ENCODE measurements around the gene ST7L. TPM values are rescaled to one million over a fixed set of nuclear protein-coding genes. Genes with fewer than 3 reads are reported as not detected.

Gene ST7L
- total RNA-seq, 2 experiments from 2014 or later = 13.2 to 18.9 TPM

- Mint-ChIP-seq H3K4me1 (peaks cover 3% of the 10 kb centered on the region), H3K4me3 (no peak overlapping the region), H3K27me3 (peaks cover 13% of the 10 kb centered on the region), H3K36me3 (no peaks in the 10 kb centered on the region), H3K9me3 (ENCODE audit: low read depth) (no peaks in the 10 kb centered on the region), H3K27ac (no peak overlapping the region)
- CTCF ChIA-PET = no interaction called here
- ATAC-seq (no peak), DNase-seq (no peak)
Measured at GRCh38 chr1:112514901-112515300, 104.0 kb downstream of the ST7L start.

DNA sequence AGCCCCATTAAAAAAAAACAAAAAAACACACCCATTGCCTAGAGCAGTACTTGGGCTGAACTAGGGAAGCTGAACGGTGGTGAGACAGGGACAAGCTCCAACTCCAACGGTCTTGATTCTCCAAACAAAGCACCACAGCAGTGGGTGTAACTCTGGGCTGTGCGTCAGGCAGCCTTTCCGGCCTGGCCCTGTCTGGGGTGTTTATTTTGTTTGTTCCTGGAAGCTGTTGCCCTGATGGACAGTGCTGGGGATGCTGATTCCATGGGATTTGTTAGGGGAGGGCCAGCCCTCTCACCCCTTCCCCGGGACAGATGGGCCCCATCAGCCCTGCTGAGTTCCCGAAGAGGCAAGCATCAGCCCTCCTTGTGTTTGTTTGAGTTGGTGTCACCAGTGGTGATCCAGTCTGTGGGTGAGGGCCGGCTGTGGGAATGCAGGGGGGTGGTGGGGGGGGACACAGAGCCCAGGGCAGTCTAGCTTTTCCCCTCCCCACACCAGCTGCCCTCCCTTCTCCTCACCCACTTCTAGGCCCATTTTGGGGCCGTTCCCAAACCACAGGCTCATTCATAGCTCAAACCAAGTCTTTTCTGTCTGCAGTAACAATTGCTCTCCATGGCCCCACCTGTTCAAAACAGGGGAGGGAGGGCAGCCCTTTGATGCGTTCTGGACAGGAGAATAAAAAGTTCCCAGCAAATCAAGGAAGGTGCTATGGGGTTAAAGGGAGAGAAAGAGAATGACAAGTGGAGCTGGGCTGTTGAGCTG, 105.7 kb downstream of the ST7L start:
- peaks cover 6% of the 10 kb centered on the region for H3K4me1 Mint-ChIP-seq
- CTCF ChIA-PET = interaction anchor here (0.8 to 2.2 kb wide), 4 partner anchors 10 to 12 kb away, joined by 3 to 10 read pairs (median 3); no protein-coding TSS in a partner anchor
- no peak overlapping the region for H3K4me3 Mint-ChIP-seq
- peaks cover 23% of the 10 kb centered on the region for H3K27me3 Mint-ChIP-seq
- no peak overlapping the region for H3K27ac Mint-ChIP-seq
- no peak for ATAC-seq
- no peaks in the 10 kb centered on the region for H3K36me3 Mint-ChIP-seq
- H3K9me3 Mint-ChIP-seq (ENCODE audit: low read depth) = no peaks in the 10 kb centered on the region
- DNase-seq = no peak

DNA sequence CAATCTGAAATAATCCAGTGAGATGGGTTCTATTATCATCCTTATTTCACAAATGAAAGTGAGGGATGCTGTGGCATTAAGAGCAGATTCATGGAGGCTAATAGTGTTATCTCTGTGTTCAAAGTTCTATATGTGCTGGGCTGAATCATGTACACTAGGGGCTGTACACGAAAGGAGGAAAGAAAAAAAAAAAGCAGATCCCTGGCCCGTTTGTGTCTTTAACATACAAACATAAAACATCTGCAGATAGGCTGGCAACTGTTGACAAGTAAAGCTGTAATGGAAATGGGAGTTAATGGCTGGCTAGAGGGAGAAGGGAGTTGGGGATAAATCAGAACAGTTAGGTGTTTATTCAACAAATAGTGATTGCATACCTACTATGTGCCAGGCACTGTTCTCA, 107.0 kb downstream of the ST7L start:
- CTCF ChIA-PET = interaction anchor here (0.8 to 2.2 kb wide), 4 partner anchors 10 to 46 kb away, joined by 3 to 10 read pairs (median 3); no protein-coding TSS in a partner anchor
- Mint-ChIP-seq H3K27me3 (peaks cover 35% of the 10 kb centered on the region), H3K27ac (no peak overlapping the region)

DNA sequence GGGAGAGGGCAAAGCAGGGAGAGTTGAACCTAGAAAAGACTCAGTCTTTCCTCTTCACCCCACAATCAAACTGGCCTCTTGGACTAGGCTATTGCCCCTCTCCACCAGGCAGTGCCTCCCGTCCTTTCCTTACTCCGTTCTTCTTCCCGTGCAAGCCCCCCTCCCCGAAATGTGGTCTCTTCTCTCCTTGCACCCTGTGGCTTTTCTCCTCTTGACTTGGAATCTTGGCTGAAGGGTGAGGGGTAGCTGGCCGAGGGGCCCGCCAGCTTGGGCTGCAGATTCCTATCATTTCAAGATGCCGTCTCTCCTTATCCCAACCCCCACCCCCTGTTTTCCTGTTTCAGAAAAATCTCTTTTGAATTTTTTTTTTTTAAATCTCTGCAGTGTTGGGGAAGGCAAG, 108.6 kb downstream of the ST7L start:
- Mint-ChIP-seq H3K4me1 (peaks cover 10% of the 10 kb centered on the region), H3K27me3 (peaks cover 44% of the 10 kb centered on the region), H3K4me3 (no peak overlapping the region), H3K27ac (no peak overlapping the region), H3K36me3 (no peaks in the 10 kb centered on the region), H3K9me3 (ENCODE audit: low read depth) (no peaks in the 10 kb centered on the region)
- CTCF ChIA-PET = interaction anchor here (1.6 kb wide), 1 partner anchor 119 kb away, joined by 4 read pairs; no protein-coding TSS in a partner anchor
- DNase-seq (no peak), ATAC-seq (no peak)

More for the DNA sequence above, 107.0 kb downstream of the ST7L start:
- Mint-ChIP-seq H3K36me3 (no peaks in the 10 kb centered on the region), H3K4me3 (no peak overlapping the region), H3K4me1 (peaks cover 10% of the 10 kb centered on the region), H3K9me3 (ENCODE audit: low read depth) (no peaks in the 10 kb centered on the region)
- DNase-seq = no peak
- ATAC-seq = no peak

DNA sequence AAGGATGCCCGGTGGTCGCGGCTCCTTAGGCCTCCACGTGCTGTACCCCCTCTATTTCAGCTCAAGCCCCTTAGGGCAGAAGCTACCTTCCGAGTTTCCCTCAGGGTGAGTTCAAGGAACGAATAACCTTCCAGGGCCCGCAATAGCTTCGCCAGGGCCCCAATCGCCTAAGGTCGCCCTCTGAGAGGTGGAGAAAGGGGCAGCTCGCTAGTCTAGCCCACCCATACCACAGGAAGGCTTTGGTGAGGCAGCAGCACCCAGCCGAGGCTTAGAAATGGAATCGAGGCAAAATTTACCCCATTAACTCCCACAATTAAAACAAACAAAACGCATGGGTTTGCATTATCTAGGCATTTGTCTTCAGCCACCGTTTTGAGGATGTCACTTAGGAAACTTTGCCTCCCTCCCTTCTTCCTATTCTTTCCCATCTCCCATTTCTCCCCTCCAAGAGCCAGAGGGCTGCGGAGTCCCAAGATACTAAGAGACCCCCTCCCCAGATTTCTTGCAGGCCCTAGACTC, 109.2 kb downstream of the ST7L start:
- H3K9me3 Mint-ChIP-seq (ENCODE audit: low read depth) = no peaks in the 10 kb centered on the region

GRCh38 chr1:112509005-112509659, 109.8 kb downstream of the ST7L start:
- peaks cover 55% of the 10 kb centered on the region for H3K27me3 Mint-ChIP-seq
- peak overlapping the region; percentile 31 for H3K4me3 Mint-ChIP-seq
- CTCF ChIA-PET = interaction anchor here (1.0 to 1.6 kb wide), 5 partner anchors 24 to 206 kb away, joined by 3 to 4 read pairs (median 3); partner anchors contain the start of gene PPM1J
- H3K36me3 Mint-ChIP-seq = no peaks in the 10 kb centered on the region
- DNase-seq (no peak), ATAC-seq (peak; percentile 27)
- H3K27ac Mint-ChIP-seq = no peak overlapping the region
- no peaks in the 10 kb centered on the region for H3K9me3 Mint-ChIP-seq (ENCODE audit: low read depth)
- peaks cover 10% of the 10 kb centered on the region for H3K4me1 Mint-ChIP-seq

More for the DNA sequence above, 109.2 kb downstream of the ST7L start:
- ATAC-seq (no peak), DNase-seq (no peak)
- Mint-ChIP-seq H3K4me1 (peaks cover 10% of the 10 kb centered on the region), H3K27me3 (peaks cover 49% of the 10 kb centered on the region), H3K36me3 (no peaks in the 10 kb centered on the region), H3K27ac (no peak overlapping the region), H3K4me3 (no peak overlapping the region)
- CTCF ChIA-PET = interaction anchor here (1.0 to 1.6 kb wide), 4 partner anchors 25 to 206 kb away, joined by 3 to 4 read pairs (median 3); partner anchors contain the start of gene PPM1J

DNA sequence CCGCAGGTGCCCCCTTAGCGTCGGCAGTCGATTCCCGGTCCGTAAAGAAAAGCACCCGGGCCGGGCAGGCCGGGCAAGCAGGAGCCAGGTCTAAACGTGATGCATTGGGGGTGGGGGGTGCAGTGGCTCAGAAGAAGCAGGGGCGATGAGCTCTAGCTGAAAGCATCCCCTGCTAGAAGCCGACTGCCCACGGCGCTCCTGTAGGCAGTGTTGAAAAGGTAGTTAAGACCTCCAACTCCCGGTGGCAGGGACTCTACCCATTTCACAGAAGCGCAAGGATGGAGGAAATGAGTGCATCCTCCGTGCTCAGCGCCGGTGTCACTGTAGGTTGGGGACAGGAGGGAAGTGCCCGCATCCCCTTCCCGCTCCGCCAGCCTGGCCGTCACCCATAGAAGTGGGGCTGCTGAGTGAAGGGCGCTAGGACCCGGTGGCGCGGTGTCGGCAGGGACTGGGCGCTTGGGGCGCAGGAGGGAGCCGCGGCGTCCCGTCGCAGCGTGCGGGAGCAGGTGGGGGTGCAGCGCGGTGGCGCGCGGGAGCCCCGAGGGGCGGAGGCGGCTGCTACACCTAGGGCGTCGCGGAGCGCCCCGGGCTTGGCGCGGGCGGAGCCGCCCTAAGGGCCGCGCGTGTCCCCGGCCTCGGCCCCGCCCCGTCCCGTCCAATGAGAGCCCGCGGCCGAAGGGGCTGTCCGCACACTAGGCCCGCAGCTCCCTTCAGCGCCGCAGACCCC, 110.5 kb downstream of the ST7L start, which contains the start of gene WNT2B:
Gene WNT2B, plus strand, starts transcription at position 688 of the 727 bp plus-strand sequence. CDS start 298 bp downstream, outside the sequence.
- Mint-ChIP-seq H3K9me3 (ENCODE audit: low read depth) (no peaks in the 10 kb centered on the region), H3K27ac (no peak within 1 kb of the TSS), H3K36me3 (no peaks in the 10 kb centered on the region), H3K27me3 (peaks cover 61% of the 10 kb centered on the region), H3K4me3 (peak within 1 kb of the TSS; percentile 69), H3K4me1 (peaks cover 10% of the 10 kb centered on the region)
- CTCF ChIA-PET = interaction anchor here (0.9 to 1.6 kb wide), 6 partner anchors 23 to 207 kb away, joined by 3 to 4 read pairs (median 3); partner anchors contain the start of gene PPM1J
- peak; percentile 82 for ATAC-seq
- peak; percentile 69 for DNase-seq

DNA sequence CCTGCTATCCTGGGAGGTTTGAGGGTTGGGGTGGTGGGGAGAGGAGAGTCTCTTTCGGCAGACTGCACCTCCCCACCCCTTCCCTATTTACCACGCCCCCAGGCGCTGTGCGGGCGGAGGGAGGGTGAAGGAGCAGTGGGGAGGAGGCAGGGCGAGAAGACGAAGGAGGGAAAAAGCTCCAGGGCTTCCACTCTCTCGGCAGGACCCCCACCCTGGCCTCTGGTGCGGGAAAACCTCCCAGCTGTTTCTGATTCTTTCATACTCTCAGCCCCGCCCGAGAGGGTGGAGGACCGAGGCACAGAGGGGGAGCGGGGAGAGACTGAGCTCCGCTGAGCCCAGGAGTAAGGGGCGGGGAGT, 111.0 kb downstream of the ST7L start:
- Mint-ChIP-seq H3K4me3 (peak overlapping the region; percentile 69), H3K4me1 (peaks cover 10% of the 10 kb centered on the region), H3K36me3 (no peaks in the 10 kb centered on the region), H3K9me3 (ENCODE audit: low read depth) (no peaks in the 10 kb centered on the region), H3K27ac (no peak overlapping the region), H3K27me3 (peaks cover 66% of the 10 kb centered on the region)
- no peak for DNase-seq
- CTCF ChIA-PET = interaction anchor here (0.9 kb wide), 1 partner anchor 35 kb away, joined by 3 read pairs; no protein-coding TSS in a partner anchor
- ATAC-seq = peak; percentile 3

GRCh38 chr1:112507336-112507735, 111.6 kb downstream of the ST7L start:
- Mint-ChIP-seq H3K27me3 (peaks cover 72% of the 10 kb centered on the region), H3K27ac (no peak overlapping the region), H3K4me3 (peak overlapping the region; percentile 69), H3K4me1 (peaks cover 10% of the 10 kb centered on the region), H3K36me3 (no peaks in the 10 kb centered on the region), H3K9me3 (ENCODE audit: low read depth) (no peaks in the 10 kb centered on the region)
- CTCF ChIA-PET = interaction anchor here (0.9 kb wide), 1 partner anchor 35 kb away, joined by 3 read pairs; no protein-coding TSS in a partner anchor
- DNase-seq (no peak), ATAC-seq (no peak)

- no peaks in the 10 kb centered on the region for H3K36me3 Mint-ChIP-seq
- no peak for ATAC-seq
- H3K4me1 Mint-ChIP-seq = peaks cover 9% of the 10 kb centered on the region
- CTCF ChIA-PET = no interaction called here
- H3K9me3 Mint-ChIP-seq (ENCODE audit: low read depth) = no peaks in the 10 kb centered on the region
- peaks cover 75% of the 10 kb centered on the region for H3K27me3 Mint-ChIP-seq
- H3K4me3 Mint-ChIP-seq = no peak overlapping the region
- DNase-seq = no peak
- H3K27ac Mint-ChIP-seq = no peak overlapping the region
Measured at GRCh38 chr1:112506731-112507130, 112.2 kb downstream of the ST7L start.

- Mint-ChIP-seq H3K4me3 (no peak overlapping the region), H3K27me3 (peaks cover 76% of the 10 kb centered on the region), H3K27ac (no peak overlapping the region), H3K4me1 (peaks cover 14% of the 10 kb centered on the region), H3K9me3 (ENCODE audit: low read depth) (no peaks in the 10 kb centered on the region), H3K36me3 (no peaks in the 10 kb centered on the region)
- ATAC-seq (no peak), DNase-seq (no peak)
- CTCF ChIA-PET = no interaction called here
Measured at GRCh38 chr1:112506306-112506705, 112.6 kb downstream of the ST7L start.

DNA sequence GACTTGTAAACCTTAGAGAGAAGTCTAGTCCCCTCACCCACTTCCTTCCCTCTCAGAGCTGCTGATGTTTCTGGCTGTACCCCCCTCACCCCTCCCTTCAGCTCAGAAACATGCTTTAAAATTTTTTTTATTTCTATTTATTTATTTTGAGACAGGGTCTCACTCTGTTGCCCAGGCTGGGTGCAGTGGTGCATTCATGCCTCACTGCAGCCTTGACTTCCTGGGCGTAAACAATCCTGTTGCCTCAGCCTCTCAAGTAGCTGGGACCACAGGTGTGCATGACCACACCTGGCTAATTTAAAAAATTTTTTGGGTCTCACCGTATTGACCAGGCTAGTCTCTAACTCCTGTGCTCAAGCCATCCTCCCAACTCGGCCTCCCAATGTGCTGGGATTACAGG, 113.1 kb downstream of the ST7L start:
- peaks cover 79% of the 10 kb centered on the region for H3K27me3 Mint-ChIP-seq

GRCh38 chr1:112505400-112505785, 113.5 kb downstream of the ST7L start:
- ATAC-seq (no peak), DNase-seq (no peak)
- Mint-ChIP-seq H3K4me1 (peaks cover 16% of the 10 kb centered on the region), H3K4me3 (no peak overlapping the region), H3K27ac (no peak overlapping the region), H3K36me3 (no peaks in the 10 kb centered on the region), H3K9me3 (ENCODE audit: low read depth) (no peaks in the 10 kb centered on the region), H3K27me3 (peaks cover 76% of the 10 kb centered on the region)
- CTCF ChIA-PET = interaction anchor here (1.1 kb wide), 1 partner anchor 209 kb away, joined by 3 read pairs; no protein-coding TSS in a partner anchor

More for the DNA sequence above, 113.1 kb downstream of the ST7L start:
- no peak for ATAC-seq
- Mint-ChIP-seq H3K4me3 (no peak overlapping the region), H3K27ac (no peak overlapping the region), H3K4me1 (peaks cover 16% of the 10 kb centered on the region), H3K36me3 (no peaks in the 10 kb centered on the region), H3K9me3 (ENCODE audit: low read depth) (no peaks in the 10 kb centered on the region)
- no peak for DNase-seq
- CTCF ChIA-PET = interaction anchor here (1.1 kb wide), 1 partner anchor 209 kb away, joined by 3 read pairs; no protein-coding TSS in a partner anchor

Measured in activated CD8-positive, alpha-beta memory T cell treated with anti-CD3 and anti-CD28 coated beads, Interleukin-2, amount 10 ng/mL, durations not matched to agents 7 days and 5 days (primary cell).